ENCODE data around the gene KDSR.

Gene KDSR

GRCh38 chr18:63303547-63303946, 63.5 kb downstream of the KDSR start:
- FAIRE-seq = no peak

DNA sequence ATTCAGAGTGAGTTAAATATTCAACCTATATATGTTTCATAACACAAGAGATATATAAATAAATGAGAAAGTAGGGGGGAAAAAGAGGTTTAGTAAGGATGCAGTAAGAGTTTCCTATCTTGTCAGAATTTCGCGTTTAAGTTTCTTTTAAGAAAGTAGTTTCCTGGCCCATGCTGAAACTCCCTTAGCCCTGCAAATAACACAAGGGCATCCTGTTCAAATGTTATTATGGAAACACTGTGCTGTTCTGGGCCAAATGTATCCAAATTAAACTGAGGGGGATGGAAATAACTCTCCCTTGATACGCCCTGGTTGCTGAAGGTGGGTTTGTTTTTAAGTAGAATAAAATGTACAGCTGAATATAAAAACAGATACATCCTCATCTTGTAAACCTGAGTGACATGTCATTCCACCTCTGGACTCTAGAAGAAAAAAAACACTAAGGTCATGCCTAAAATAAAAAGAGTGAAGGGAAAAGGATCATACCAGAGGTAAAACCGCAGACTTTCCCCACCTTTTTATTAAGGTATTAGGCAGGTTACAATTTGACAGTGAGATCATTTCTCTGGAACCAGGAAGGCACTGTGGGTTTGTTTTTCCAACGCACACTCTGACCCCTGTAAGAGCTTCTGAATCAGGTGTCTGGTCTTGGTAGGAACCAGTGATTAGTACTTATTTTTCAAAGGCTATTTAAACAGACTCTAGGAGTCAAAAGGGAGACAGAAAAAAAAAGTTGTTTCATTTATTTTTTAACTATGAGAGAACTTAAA, 64.2 kb downstream of the KDSR start:
- no peak for FAIRE-seq

GRCh38 chr18:63302220-63302619, 64.8 kb downstream of the KDSR start:
- no peak for FAIRE-seq

- no peak for FAIRE-seq
Observed at GRCh38 chr18:63301434-63301833, 65.6 kb downstream of the KDSR start.

DNA sequence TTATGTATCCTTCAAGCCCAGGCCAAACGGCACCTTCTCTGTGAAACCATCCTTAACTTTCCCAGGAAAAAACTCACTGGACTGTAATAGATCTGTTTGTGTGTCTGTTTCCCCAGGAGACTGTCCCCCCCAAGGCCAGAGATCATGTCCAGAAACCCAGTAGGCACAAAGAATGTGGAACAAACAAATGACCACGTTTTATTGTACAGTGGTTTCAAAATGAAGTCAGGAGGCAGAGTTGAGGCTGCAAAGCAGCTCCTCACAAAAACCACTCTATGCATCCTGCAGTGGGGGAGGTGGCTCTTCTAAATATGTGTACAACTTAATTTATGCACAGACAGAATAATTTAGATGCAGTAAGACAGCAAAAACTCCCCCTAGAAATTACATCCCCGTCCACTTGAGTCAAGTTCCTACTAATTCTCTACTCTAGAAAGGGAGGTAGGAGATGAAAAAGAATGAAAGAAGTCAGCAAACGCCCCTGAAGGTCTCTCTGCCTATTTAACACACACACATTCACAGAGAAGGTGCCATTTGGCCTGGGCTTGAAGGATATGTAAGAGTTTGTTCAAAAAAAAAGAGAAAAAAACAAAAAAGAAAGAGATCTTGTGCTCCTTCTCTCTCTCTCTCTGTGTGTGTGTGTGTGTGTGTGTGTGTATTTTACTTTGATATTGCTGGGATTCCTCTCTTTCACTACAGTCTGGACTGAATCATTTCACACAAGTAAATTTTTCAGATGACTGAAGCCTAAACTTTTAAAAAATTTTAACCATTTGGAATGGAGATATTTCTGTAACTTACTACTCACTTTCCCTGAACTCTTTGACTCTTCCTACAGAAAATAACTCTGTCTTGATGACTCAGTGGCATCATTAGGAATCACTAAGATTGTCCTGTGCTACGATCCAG, 66.9 kb downstream of the KDSR start:
- FAIRE-seq = no peak

DNA sequence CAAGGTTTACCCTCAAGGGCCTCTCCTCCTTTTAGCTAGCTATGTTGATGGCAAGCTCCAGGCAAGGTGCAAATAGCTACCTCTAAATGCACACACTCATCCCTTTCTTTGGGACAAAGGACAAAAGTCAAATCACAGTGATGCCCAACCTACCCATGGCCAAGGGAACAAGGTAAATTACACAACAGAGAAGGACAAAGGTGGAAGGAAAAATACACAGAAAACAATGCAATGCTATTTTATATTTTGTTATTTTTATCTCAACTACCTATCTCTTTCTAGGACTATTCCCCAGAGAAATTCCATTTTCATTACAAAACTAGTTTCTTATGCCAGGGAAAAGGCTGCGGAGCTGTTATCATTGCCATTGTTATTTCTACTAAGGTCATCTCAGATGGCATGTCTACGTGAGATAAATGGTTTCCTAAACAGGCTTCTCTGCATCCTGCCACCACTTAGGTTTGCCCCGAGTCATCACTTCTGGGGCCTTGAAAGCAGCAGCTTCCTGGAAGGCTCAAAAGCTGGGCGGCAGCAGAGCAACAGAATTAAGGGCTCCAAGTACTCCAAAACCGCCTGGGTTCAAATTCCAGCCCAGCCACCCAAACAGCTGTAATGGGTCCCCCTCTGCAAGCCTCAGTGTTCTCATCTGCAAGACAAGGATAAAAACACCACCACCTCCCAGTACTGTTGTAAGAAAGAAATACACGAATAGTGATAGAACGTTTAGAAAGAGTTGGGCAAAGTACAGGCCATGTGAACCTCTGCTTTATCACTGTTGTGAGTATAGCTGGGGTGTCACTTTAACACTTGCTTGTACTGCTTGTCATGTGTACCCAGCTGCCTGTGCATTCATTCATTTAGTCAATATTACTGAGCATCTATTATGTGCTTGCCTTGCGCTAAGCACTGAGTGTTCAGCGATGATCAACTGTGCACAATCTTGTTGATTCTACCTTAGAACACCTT, 68.3 kb downstream of the KDSR start:
- no peak for FAIRE-seq

GRCh38 chr18:63297687-63298399, 69.2 kb downstream of the KDSR start:
- FAIRE-seq = no peak

DNA sequence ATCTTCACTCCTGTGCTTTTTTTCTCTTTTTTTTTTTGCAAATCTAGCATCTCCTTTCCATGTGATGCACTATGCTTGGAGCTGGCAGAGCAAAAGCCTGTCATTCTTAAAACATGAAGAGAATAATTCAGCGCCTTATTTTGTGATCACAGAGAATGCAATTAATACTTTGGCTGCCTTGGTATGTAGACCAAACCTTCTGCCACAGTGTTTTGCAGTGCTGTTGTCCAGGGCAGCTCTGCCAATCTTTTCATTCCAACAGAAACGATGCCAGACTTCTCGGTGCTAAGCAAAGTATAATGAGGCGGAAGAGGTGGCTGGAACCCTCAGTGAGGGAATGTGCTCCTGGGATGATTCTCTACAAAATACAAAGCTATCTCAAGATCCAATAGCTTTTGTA, 73.1 kb downstream of the KDSR start:
- FAIRE-seq = no peak

- FAIRE-seq = no peak
Observed at GRCh38 chr18:63292831-63293683, 73.9 kb downstream of the KDSR start.

- no peak for FAIRE-seq
Observed at GRCh38 chr18:63291278-63291677, 75.7 kb downstream of the KDSR start.

DNA sequence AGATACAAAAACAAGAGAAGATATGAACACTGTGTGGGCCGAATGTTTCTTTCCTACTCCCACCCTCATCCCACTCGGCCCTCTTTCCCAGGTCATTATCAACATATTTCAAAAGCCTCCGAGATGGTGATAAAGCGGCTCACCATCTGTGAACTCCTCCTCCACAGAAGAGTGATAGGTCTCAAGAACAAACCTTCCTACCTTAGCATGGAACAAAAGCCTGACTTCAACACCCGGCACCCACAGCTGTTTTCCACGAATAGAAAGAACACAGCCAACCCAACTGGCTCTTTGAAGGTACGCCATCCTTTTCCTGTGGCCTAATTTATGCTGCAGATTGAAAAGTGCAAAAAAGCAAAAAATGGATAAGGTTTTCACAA, 76.2 kb downstream of the KDSR start:
- no peak for FAIRE-seq

- FAIRE-seq = no peak
Observed at GRCh38 chr18:63290166-63290820, 76.7 kb downstream of the KDSR start.

DNA sequence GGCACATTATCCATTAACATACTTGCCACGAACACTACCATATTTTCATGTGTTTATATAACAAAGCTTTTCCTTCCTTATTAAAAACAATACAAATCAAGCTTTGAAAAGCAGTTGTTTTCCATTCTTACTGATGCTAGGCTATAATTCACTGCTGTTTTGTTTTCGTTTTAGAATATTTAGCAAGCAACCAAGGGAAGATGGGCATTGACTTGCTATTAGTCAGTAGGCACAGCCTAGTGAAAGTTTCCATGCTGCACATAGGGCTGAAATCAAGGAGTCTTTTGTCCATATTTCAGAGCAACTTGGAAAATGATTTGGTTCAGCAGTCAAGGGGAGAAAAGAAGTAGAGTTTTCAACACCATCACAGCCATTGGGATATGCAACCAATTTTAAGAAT, 78.7 kb downstream of the KDSR start:
- no peak for FAIRE-seq

- FAIRE-seq = no peak
Observed at GRCh38 chr18:63287691-63288220, 79.2 kb downstream of the KDSR start.

DNA sequence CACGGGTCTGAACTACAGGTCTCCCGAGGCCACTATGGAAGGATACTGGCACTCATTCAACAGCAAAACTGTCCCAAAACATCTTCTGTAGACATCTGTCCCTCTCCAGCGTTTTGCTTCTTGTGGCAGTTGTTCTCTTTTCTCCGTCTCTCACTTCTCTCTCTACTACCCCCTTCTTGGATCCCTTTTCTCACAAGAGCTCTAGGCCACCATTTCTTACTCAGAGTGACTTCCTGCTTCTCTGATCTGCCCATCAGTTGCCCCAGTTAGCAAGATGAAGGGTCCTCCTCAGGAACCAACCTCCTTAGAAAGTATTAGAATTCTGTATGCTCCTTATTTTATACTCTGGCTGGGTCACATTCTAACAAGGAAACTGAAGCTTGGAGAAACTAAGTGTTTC, 80.1 kb downstream of the KDSR start:
- FAIRE-seq = no peak

DNA sequence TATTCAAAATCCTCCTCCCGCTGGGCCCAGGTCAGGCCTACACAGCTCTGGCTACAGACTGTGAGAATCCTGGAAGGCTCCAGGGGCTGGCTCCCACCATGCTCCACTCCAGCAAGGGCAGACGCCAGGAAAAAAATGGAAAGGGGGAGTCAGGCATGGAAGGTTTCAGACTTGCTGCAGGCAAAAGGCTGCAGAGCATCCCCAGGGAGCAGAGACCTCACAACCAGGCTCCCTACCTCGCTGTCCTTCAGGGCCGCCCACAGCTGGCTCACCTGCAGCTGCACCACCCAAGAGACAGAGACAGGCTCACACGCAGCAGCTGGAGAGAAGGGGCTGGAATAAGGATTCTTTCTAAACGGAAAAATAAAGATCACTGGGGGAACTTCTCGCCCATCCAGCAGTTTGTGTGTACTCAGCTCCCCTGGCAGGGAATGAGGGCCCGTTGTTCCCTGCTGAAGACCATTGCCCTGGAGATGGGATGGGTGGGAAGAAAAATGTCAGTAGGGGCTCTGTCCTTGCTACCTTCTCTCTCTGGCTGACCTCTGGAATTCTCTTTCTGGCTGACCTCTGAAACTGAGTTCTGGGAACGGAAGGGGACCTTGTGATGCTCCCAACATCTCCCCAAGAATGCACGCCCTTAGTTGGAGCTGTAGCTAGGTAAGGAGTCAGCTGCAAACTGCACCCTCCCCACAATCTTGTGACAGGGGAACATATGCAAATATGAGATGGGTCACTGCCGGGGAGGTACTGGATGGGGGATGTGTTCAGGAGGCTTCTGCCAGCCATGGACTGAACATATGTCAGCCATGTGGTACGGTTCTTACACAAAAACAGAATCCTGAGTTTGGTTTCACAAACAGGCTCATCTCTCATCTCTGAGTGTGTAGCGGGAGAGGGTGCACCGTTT, 81.9 kb downstream of the KDSR start:
- FAIRE-seq = no peak

GRCh38 chr18:63284173-63284799, 82.7 kb downstream of the KDSR start:
- FAIRE-seq = no peak

- no peak for FAIRE-seq
Observed at GRCh38 chr18:63283305-63284094, 83.5 kb downstream of the KDSR start.

All from G401.6 (cell line).